Thyroid gland (tissue), 4 donors: ENCODE results near the gene TMC1.

Experiments used
- POLR2A ChIP-seq, 2 donors: fragments of 450-650 bp; IDR thresholded peaks; one replicate each; pipeline ENCODE4 v1.6.1; 2017; ENCODE audit warnings: antibody characterized with exemption in 2 of 2, mild to moderate bottlenecking in 2 of 2, moderate library complexity in 1 of 2
- TF ChIP-seq, protein P1 (sequence below), 6 experiments: fragments of 200-600 bp in 3 of 6; fragments of 450-650 bp in 3 of 6; sonication (generic) in 3 of 6; IDR thresholded peaks; one replicate each; pipeline ENCODE4 v1.5.1; 2016 to 2019; ENCODE audit warnings: antibody characterized with exemption in 6 of 6, mild to moderate bottlenecking in 2 of 6, inconsistent platforms in 1 of 6, moderate library complexity in 1 of 6

DNA sequence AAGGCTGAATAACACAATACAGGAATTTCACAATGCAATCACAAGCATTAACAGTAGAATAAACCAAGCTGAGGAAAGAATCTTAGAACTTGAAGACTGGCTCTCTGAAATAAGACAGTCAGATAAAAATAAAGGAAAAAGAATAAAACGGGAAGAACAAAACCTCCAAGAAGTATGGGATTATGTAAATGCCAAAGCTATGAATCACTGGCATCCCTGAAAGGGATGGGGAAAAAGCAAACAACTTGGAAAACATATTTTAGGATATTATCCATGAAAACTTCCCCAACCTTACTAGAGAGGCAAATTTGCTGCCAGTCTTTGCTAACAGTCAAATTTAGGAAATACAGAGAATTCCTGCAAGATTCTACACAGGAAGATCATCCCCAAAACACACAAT, 273.5 kb downstream of the TMC1 start:
- TF ChIP-seq, protein P1, sequence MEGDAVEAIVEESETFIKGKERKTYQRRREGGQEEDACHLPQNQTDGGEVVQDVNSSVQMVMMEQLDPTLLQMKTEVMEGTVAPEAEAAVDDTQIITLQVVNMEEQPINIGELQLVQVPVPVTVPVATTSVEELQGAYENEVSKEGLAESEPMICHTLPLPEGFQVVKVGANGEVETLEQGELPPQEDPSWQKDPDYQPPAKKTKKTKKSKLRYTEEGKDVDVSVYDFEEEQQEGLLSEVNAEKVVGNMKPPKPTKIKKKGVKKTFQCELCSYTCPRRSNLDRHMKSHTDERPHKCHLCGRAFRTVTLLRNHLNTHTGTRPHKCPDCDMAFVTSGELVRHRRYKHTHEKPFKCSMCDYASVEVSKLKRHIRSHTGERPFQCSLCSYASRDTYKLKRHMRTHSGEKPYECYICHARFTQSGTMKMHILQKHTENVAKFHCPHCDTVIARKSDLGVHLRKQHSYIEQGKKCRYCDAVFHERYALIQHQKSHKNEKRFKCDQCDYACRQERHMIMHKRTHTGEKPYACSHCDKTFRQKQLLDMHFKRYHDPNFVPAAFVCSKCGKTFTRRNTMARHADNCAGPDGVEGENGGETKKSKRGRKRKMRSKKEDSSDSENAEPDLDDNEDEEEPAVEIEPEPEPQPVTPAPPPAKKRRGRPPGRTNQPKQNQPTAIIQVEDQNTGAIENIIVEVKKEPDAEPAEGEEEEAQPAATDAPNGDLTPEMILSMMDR (IDR thresholded peaks at IDR 0.05) = no peak
- no peak for TF ChIP-seq POLR2A (IDR thresholded peaks at IDR 0.05)
